Panc1 (cell line): Measurements from ENCODE around the gene ARHGAP8. TPM values are rescaled to one million over a fixed set of nuclear protein-coding genes. Genes with fewer than 3 reads are reported as not detected.

ENCODE experiments used
- ATAC-seq: fragments of 200-7000 bp; cut with Tn5 transposase; 2 replicates; pipeline ENCODE4 v1.9.1; 2020; ENCODE audit warnings: mild to moderate bottlenecking, moderate library complexity
- BruUV-seq: library from RNA; stranded (reverse); fragments of 400-500 nt; replicated peaks from 2 replicates; lab custom pipeline; 2021; lab: Mats Ljungman, UMichigan
- CTCF ChIA-PET: fragments of 300-600 bp; sonication (Branson Sonifier 250); formaldehyde crosslinking; loops from one replicate; lab custom pipeline; 2022; ENCODE audit warnings: antibody characterized with exemption; lab: Charles Lee
- POLR2A ChIA-PET: fragments of 300-600 bp; sonication (Branson Sonifier 250); formaldehyde crosslinking; loops from one replicate; lab custom pipeline; 2022; ENCODE audit warnings: antibody characterized with exemption; lab: Charles Lee
- DNase-seq: peaks from one replicate; pipeline ENCODE4 v3.0.0-alpha.2; 2010; ENCODE audit warnings: low read depth, low spot score
- H3K27ac ChIP-seq: 2 replicates; pipeline ENCODE4 v1.5.1; 2011; ENCODE audit warnings: mild to moderate bottlenecking, low read length, inconsistent platforms
- H3K27me3 ChIP-seq: fragments of 200-500 bp; sonication (Bioruptor generic); 2 replicates; pipeline ENCODE4 v1.6.0; 2014; ENCODE audit warnings: low read length, inconsistent platforms; ENCODE audit not compliant: control insufficient read depth, insufficient read depth
- H3K36me3 ChIP-seq: fragments of 200-500 bp; sonication (Bioruptor generic); 2 replicates; pipeline ENCODE4 v1.5.1; 2014; ENCODE audit warnings: inconsistent platforms, mild to moderate bottlenecking, low read length, moderate library complexity; ENCODE audit not compliant: control insufficient read depth, insufficient read depth
- H3K4me1 ChIP-seq: 2 replicates; pipeline ENCODE4 v1.5.1; 2011; ENCODE audit warnings: inconsistent platforms, mild to moderate bottlenecking, low read length, moderate library complexity; ENCODE audit not compliant: control insufficient read depth, insufficient read depth
- H3K4me3 ChIP-seq, 2 experiments: 2 replicates each; pipeline ENCODE4 v1.5.1; 2011 to 2012; ENCODE audit warnings: low read depth in 2 of 2, low read length in 2 of 2, mild to moderate bottlenecking in 2 of 2, inconsistent platforms in 1 of 2, moderate library complexity in 1 of 2
- H3K9me3 ChIP-seq: fragments of 200-500 bp; sonication (Bioruptor generic); 2 replicates; pipeline ENCODE4 v1.5.1; 2014; ENCODE audit warnings: low read depth, mild to moderate bottlenecking, inconsistent platforms, low read length, moderate library complexity; ENCODE audit not compliant: control insufficient read depth, insufficient read depth
- POLR2AphosphoS5 ChIP-seq: IDR thresholded peaks from 2 replicates; pipeline ENCODE4 v1.6.1; 2012; ENCODE audit warnings: mild to moderate bottlenecking, low read depth, low read length, moderate library complexity
- SIN3A ChIP-seq: IDR thresholded peaks from 2 replicates; pipeline ENCODE4 v1.6.1; 2012; ENCODE audit warnings: low read depth, mild to moderate bottlenecking, low read length, moderate library complexity, borderline replicate concordance; ENCODE audit not compliant: insufficient read depth
- TCF7L2 ChIP-seq: IDR thresholded peaks from 2 replicates; pipeline ENCODE4 v1.6.1; 2011; ENCODE audit warnings: mild to moderate bottlenecking, low read depth, low read length, inconsistent platforms
- in situ Hi-C: cut with HindIII; loops from 2 replicates; pipeline ENCODE4 v1.10.0; 2016; ENCODE audit warnings: low sequenced_read_pairs, low pct_unique_long_range_greater_than_20kb
- intact Hi-C: fragments of 100-400 bp; cut with micrococcal nuclease; formaldehyde crosslinking; loops from one replicate; pipeline ENCODE4 v1.10.0; 2022; ENCODE audit not compliant: unreplicated experiment
- total RNA-seq: library from RNA; stranded (reverse); gene quantifications from one replicate; pipeline ENCODE4 v1.2.1, GENCODE V29; 2021; ENCODE audit not compliant: unreplicated experiment
- TF ChIP-seq, protein P1 (sequence below), 2 experiments: IDR thresholded peaks; 2 replicates each; pipeline ENCODE4 v1.6.1; 2011 to 2012; ENCODE audit warnings: low read depth in 2 of 2, control low read depth in 1 of 2, low read length in 1 of 2, mild to moderate bottlenecking in 1 of 2, moderate library complexity in 1 of 2; ENCODE audit not compliant: insufficient read depth in 1 of 2
- TF ChIP-seq, protein P2 (sequence below): fragments of 450-650 bp; IDR thresholded peaks from 2 replicates; pipeline ENCODE4 v1.5.1; 2017; ENCODE audit warnings: mild to moderate bottlenecking

The ARHGAP8 gene
- total RNA-seq, 1 experiment from 2014 or later, result 9.2 TPM

- TF ChIP-seq, protein P1, sequence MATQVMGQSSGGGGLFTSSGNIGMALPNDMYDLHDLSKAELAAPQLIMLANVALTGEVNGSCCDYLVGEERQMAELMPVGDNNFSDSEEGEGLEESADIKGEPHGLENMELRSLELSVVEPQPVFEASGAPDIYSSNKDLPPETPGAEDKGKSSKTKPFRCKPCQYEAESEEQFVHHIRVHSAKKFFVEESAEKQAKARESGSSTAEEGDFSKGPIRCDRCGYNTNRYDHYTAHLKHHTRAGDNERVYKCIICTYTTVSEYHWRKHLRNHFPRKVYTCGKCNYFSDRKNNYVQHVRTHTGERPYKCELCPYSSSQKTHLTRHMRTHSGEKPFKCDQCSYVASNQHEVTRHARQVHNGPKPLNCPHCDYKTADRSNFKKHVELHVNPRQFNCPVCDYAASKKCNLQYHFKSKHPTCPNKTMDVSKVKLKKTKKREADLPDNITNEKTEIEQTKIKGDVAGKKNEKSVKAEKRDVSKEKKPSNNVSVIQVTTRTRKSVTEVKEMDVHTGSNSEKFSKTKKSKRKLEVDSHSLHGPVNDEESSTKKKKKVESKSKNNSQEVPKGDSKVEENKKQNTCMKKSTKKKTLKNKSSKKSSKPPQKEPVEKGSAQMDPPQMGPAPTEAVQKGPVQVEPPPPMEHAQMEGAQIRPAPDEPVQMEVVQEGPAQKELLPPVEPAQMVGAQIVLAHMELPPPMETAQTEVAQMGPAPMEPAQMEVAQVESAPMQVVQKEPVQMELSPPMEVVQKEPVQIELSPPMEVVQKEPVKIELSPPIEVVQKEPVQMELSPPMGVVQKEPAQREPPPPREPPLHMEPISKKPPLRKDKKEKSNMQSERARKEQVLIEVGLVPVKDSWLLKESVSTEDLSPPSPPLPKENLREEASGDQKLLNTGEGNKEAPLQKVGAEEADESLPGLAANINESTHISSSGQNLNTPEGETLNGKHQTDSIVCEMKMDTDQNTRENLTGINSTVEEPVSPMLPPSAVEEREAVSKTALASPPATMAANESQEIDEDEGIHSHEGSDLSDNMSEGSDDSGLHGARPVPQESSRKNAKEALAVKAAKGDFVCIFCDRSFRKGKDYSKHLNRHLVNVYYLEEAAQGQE (IDR thresholded peaks at IDR 0.05; ENCODE audit: insufficient read depth in 1 of 2, low read depth in 2 of 2, low read length in 1 of 2), result no peak
- no peak for TF ChIP-seq POLR2AphosphoS5
- TF ChIP-seq TCF7L2, result no peak
- TF ChIP-seq, protein P2, sequence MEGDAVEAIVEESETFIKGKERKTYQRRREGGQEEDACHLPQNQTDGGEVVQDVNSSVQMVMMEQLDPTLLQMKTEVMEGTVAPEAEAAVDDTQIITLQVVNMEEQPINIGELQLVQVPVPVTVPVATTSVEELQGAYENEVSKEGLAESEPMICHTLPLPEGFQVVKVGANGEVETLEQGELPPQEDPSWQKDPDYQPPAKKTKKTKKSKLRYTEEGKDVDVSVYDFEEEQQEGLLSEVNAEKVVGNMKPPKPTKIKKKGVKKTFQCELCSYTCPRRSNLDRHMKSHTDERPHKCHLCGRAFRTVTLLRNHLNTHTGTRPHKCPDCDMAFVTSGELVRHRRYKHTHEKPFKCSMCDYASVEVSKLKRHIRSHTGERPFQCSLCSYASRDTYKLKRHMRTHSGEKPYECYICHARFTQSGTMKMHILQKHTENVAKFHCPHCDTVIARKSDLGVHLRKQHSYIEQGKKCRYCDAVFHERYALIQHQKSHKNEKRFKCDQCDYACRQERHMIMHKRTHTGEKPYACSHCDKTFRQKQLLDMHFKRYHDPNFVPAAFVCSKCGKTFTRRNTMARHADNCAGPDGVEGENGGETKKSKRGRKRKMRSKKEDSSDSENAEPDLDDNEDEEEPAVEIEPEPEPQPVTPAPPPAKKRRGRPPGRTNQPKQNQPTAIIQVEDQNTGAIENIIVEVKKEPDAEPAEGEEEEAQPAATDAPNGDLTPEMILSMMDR, result no peak
- no peak for TF ChIP-seq SIN3A
- ChIA-PET CTCF (no interaction called here), POLR2A (no interaction called here)
- in situ Hi-C loops (no loop called here), intact Hi-C loops (no loop called here)
- Histone ChIP-seq H3K27me3 (no peaks in the 10 kb centered on the region), H3K36me3 (no peaks in the 10 kb centered on the region), H3K27ac (no peak overlapping the region), H3K4me1 (0 out of 2 replicates have a peak, but pooled peaks cover 4% of the 10 kb centered on the region), H3K4me3 (no peak overlapping the region), H3K9me3 (no peaks in the 10 kb centered on the region)
- ATAC-seq, result no peak
- BruUV-seq, result no TSS peak
- no peak for DNase-seq
These were observed 48.0 kb upstream of the ARHGAP8 start for GRCh38 chr22:44704159-44705021.

GRCh38 chr22:44705022-44705297, 47.4 kb upstream of the ARHGAP8 start:
- DNase-seq, result no peak
- no peak for TF ChIP-seq TCF7L2
- TF ChIP-seq SIN3A, result no peak
- TF ChIP-seq, protein P1 (IDR thresholded peaks at IDR 0.05; ENCODE audit: insufficient read depth in 1 of 2, low read depth in 2 of 2, low read length in 1 of 2), result no peak
- TF ChIP-seq, protein P2, result no peak
- TF ChIP-seq POLR2AphosphoS5, result no peak
- ChIA-PET POLR2A (no interaction called here), CTCF (no interaction called here)
- intact Hi-C loops, result no loop called here
- Histone ChIP-seq H3K36me3 (no peaks in the 10 kb centered on the region), H3K27me3 (no peaks in the 10 kb centered on the region), H3K9me3 (no peaks in the 10 kb centered on the region), H3K4me1 (0 out of 2 replicates have a peak, but pooled peaks cover 4% of the 10 kb centered on the region), H3K27ac (no peak overlapping the region), H3K4me3 (no peak overlapping the region)
- no TSS peak for BruUV-seq
- no peak for ATAC-seq
- in situ Hi-C loops, result no loop called here
